Glomerular endothelial cell (primary cell): ENCODE data around the gene TXNRD1. TPM values are rescaled to one million over a fixed set of nuclear protein-coding genes. Genes with fewer than 3 reads are reported as not detected.
A peak's percentile ranks its signal among the peaks of the same experiment; 100 is the strongest.
"Not testable (repeated sequence)": the region's sequence is repeated elsewhere in the genome, so short reads cannot be mapped to it uniquely, and the experiment has no call there.

ENCODE experiments used
- DNase-seq: peaks from one replicate; pipeline ENCODE4 v3.0.0-alpha.2; 2011; ENCODE audit warnings: low read depth, low spot score; ENCODE audit errors: extremely low read depth
- total RNA-seq: library from RNA; depleted of rRNA; stranded (reverse); fragments of >200 nt; gene quantifications from 2 replicates; pipeline ENCODE4 v1.2.3, GENCODE V29; 2015

TXNRD1 gene
- total RNA-seq, 1 donor from 2014 or later: 171 TPM

DNA sequence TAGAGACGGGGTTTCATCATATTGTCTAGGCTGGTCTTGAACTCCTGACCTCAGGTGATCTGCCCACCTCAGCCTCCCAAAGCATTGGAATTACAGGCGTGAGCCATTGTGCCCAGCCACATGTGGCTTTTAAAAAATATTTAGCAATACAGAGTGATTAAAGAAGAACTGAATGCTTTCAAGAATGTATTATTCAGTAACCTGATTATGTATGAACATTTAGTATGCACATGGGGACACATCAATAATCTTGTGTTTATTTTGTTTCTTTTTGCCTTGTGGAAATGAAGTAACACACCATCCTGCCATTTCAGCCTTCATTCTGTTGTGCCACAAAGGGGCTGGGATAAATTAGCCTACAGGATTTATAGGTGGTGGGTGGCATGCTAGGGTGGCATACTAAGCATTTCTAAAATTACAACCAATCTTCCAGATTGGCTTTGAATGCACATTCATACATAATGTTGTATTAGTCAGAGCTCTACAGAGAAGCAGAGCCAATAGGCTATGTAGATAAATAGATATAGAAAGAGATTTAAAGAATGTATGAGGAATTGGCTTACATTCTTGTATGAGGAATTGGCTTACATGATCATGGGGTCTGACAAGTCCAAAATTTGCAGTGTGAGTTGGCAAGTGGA, 25.5 kb upstream of the TXNRD1 start:
- no peak for DNase-seq

DNA sequence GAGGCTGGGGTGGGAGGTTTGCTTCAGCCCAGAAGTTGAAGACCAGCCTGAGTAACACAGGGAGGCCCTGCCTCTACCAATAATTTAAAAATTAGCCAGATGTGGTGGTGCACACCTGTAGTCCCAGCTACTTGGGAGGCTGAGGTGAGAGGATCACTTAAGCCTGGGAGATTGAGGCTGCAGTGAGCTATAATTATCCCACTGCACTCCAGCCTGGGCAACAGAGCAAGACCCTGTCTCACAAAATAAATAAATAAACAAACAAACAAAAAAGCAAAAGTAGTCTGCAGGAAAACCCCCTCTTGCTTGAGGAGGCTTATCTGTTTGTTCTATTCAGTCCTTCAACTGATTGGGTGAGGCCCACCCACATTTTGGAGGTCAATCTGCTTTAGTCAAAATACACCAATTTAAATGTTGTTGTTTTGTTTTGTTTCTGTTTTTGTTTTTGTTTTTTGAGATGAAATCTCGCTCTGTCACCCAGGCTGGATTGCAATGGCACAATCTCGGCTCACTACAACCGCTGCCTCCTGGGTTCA, 24.9 kb upstream of the TXNRD1 start:
- no peak for DNase-seq

DNA sequence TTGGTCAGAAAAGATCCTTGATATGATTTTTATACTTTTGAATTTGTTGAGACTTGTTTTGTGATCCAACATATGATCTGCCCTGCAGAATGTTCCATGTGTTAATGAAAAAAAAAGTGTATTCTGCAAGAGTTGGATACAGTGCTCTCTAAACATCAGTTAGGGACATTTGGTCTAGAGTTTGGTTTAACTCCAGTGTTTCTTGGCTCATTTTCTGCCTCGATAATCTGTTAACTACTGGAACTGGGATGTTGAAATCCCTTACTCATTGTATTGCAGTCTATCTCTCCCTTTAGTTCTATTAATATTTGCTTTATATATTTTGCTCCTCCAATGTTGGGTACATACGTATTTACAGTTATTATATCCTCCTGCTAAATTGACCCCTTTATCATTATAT, 18.3 kb upstream of the TXNRD1 start:
- no peak for DNase-seq

DNA sequence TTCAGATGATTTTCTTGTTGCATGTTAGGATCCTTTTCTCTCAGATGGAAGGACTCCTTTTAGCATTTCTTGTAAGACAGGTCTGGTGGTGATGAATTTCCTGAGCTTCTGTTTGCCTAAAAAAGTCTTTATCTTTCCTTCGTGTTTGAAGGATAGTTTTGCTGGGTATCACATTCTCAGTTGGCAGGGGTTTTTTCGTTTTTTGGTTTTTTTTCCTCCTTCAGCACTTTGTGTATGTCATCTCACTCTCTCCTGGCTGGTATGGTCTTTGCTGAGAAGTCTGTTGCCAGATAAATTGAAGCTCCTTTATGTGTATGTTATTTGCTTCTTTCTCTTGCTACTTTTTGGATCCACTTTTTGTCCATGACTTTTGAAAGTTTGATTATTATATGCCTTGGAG, 15.6 kb upstream of the TXNRD1 start:
- DNase-seq: no peak

DNA sequence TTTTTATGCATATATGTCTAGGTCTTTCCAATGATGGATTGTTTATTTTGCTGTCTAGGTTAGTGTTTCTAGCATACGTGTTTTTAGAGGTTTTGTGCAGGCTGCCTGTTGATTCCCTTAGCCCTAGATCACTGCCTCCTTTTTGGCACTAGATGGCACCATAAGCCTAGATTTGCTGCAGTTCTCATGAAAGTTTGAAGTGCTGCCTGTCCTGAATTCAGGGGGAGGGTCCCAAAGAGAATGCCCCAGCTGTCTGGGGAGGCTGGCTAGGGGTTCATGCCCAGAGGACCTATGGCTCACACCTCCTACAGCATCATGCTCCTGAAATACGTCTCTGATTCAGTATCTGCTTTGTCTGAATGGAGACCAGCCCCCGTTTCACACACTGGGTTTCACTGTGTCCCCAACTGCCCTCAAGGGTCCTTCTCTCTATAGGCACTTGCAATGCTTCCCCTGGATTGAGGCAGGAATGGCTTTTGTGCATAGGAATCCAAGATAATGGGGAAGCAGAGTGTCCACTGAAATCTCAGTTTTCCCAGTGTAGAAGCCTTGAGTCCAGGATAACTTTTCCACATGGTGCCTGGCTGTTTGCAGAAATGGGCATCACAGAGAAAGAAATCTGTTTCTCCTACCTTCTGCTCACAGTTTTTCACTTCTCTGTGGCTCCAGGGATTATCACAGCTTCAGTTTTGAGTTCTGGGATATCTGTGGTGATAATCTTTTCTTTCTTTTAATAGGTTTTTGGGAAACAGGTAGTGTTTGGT, 14.2 kb upstream of the TXNRD1 start:
- DNase-seq: peak; percentile 57

DNA sequence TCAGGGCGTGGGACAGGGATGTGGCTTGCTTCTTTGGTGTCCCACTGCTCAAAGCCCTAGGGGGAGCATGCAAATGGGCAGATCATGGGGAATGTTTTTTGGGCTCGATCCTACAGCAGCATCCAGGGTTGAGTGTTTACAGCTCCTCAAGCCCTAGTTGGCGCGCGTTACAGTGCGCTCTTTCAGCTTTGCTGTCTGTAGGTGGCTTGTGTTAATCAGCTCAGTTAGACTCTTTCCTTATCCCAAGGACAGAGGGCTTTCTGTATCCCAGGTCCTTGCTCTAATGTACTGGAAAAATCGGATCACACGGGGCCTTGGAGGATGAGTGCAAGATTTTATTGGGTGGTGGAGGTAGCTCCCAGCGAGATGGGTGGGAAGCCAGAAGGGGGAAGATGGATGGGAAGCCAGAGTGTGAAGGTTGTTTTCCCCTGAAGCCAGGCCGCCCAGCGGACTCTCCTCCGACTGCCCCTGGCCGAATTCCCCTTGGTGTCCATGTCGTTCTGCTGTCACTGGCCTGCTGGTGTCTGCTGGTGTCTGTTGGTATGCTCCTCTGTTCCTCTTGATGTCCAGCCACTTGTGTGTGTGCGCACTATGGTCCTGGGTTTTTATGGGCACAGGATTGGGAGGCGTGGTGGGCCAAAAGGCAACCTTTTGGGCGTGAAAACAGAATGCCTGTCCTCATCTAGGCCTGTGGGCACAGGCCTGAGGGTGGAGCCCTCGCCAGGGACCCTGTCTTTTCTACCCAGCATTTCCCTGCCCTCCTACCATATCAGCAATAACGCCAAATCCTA, 10.7 kb upstream of the TXNRD1 start:
- DNase-seq: no peak

DNA sequence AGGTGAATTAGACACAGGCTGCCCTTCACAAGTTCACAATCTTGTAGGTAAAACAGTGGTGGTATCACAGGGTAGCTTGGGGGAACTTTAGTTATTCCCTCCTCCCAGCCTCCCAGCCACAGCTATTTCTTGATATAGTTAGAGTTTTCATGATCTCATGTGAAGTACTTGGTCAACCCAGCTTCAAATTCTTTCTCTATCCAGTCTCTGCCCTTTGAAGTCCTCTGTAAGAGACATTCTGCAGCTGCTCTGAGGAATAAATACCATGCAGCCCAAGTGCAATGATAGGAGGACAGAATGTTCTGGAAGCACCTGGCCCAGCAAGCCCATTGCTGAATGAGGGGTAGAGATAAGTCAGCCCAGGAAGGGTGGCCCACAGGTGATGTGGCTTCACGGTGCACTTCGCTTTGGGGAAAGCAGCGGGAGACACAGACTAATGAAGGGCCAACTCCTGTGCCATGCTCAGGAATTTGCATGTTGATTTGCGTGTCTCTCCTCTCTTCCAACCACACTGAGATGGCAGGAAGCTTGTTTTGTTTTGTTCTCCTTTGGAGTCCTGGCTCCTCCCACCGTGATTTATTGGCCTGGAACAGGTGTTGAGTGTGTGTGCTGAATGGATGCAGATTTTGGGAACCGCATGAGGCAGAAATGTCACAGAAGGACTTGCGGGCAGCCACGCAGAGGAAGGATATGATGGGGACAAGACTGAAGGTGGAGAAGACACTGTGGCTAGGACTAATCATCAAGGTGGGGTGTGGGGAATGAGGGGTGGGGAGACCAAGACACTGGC, 8.0 kb upstream of the TXNRD1 start:
- no peak for DNase-seq

DNA sequence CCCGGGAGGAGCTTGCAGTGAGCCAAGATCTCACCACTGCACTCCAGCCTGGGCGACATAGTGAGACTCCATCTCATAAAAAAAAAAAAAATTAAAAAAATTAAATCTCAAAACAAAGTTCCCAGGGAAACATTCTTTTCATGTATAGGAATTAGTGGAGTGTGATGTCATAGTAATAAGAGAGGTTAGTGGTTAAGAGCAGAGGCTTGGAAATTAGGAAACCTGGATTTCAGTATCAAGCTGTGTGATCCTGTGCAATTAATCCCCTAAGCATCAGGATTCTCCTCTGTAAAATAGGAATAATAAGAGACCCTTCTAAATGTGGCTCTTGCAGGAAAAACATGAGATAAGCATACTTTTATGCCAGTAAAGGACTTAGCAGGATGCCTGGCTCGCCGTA, 3.1 kb upstream of the TXNRD1 start:
- no peak for DNase-seq

DNA sequence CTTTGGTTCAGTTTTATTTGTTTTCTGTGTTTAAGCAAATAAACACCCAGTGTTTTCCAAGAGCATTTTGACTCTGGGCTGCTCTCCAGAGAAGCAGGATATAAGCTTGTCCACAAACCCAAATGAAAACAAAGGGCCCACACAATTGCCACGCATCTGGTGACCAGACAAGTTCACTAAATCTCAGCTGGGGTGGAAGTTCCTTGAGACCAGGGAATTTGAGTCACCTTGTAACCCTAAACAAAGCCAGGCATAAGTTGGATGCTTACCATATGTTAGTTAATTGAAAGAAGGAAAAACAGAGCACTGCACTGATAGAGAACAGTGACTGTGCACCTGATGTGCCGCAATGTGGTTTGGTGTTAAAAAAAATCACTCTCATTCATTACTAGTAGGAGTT, 1.6 kb upstream of the TXNRD1 start:
- DNase-seq: no peak

DNA sequence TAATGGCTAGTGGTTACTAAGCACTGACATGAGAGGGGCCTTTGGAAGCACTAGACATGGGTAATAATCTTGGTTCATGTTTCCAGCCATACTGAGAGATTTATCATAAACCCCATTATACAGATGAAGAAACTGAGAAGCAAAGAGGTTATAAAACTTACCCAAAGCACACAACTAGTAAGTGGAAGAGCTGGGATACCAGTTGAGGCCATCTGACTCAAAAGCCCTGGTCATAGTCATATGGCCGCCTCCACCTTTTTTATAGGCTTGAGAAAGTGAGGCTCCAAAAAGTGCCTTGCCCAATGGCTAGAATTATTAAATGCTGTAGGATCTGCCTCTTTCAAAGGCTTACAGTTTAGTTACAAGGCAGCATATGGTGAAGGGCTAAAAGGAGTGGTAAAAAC, 944 bp downstream of the TXNRD1 start:
- DNase-seq: no peak

DNA sequence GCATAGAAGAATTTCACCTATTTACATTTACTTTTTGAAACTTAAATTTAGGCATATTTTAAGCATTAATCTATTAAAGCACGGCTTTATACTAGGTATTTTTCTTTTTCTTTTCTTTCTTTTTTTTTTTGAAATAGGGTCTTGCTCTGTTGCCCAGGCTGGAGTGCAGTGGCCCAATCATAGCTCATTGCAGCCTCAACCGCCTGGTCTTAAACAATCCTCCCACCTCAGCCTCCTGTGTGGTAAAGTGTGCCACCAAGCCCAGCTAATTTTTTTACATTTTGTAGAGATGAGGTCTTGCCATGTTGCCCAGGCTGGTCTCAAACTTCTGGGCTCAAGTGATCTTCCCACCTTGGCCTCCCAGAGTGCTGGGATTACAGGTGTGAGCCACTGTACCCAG, 2.9 kb downstream of the TXNRD1 start:
- DNase-seq: not testable (repeated sequence)

DNA sequence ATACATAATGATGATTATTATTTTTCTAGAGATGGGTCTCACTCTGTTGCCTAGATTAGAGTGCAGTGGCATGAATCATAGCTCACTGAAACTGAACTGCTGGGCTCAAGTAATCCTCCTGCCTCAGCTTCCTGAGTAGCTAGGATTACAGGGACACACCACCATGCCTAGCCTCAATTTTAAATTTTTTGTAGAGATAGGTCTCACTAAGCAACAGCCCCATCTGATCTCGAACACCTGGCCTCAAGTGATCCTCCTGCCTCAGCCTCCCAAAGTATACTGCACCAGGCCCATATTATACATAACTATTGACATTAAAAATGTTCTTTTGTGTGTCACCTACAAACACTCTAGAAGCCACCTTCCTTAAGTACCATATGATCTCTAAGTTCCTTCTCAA, 3.4 kb downstream of the TXNRD1 start:
- DNase-seq: no peak

DNA sequence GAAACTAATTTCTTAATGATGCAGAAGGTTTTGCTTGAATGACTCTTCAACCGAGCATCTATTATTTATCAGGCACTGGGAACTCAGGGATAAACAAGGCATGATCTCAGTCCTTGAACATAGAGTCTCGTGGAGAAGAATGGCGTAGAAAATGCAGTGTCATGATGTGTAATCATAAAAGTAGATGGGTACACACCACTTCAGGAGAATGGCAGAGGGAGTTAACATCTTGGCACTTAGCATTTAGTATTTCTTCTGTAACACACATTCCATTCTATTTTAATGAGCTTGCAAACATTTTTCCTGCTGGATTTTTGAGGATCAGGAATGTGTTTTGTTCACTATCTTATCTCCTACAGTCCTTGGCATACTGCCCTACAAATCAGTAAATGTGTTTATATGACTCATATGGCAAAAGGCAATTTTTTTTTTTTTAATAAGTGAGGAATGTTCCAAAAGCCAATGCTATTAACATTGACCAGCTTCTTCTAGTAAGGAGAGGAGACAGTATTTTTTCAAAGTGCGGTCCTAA, 3.8 kb downstream of the TXNRD1 start:
- peak; percentile 92 for DNase-seq

DNA sequence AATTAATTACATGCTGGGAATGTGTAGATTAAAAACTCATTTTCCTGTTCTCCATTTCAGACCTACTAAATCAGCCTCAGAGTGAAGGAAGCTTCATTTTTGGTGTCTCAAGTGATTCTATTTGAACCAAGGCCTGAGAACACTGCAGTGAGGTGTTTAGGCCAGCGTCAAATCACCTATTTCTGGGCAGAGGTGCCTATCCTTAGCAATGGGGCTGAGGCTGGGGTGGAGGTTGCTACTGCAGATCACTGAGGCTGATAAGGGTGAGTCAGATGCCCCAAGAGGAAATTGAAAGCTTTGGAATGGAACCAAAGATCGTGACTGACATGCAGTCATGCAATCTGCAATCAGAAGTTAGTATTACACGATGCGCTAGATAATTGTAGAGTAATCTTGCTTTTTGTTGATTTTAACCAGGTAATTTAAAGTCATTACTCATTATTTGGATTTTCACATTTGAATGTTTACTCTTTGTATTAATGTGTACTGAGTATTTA, 4.4 kb downstream of the TXNRD1 start:
- peak; percentile 87 for DNase-seq

DNA sequence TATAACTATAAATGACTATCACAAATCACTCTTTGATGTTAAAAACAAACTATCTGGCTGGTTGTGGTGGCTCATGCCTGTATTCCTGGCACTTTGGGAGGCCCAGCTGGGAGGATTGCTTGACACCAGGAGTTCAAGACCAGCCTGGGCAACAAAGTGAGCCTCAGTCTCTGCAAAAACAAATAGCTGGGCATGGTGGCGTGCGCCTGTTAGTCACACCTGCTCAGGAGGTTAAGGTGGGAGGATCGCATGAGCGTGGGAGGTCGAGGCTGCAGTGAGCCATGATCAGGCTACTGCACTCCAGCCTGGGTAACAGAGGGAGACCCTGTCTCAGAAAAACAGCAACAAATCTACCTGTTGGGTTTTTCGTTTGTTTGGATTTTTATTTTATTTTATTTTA, 5.4 kb downstream of the TXNRD1 start:
- no peak for DNase-seq

DNA sequence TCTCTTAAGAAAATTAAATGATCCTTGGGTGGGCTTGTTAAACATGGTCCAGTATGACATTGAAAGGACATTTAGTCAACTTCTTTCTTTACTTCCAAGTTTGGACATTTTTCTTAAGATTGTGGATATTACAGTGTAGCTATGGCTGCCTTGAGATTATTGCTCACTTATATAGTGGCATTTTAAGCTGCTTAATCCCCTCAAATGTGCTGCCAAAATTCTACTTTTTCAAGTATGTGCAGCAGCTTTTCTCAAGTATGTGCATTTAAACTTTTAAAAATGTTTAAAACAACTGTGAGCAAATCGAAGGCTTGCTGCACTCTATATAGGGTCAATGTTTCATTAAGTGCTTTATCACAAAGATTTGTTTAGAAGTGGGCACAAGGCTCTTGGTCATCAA, 7.4 kb downstream of the TXNRD1 start:
- no peak for DNase-seq

DNA sequence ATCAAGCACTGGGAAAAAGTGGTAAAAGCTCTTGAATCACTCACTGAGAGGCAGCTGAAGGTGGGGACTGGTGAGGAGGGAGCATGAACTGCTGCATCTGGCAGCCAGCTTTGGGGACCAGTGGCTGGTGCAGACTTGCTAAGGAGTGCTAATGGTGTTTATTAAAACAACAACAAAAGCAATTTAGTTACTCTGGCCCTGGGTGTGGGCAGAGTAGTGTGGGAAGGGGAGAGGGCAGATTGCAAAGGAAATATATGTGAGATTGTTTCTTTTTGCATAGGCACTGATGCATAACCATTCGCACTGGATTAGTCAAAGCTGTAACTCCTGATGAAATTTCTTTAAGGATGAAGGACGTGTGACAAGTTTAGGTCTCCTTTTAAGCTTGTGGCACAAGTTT, 8.1 kb downstream of the TXNRD1 start:
- no peak for DNase-seq

DNA sequence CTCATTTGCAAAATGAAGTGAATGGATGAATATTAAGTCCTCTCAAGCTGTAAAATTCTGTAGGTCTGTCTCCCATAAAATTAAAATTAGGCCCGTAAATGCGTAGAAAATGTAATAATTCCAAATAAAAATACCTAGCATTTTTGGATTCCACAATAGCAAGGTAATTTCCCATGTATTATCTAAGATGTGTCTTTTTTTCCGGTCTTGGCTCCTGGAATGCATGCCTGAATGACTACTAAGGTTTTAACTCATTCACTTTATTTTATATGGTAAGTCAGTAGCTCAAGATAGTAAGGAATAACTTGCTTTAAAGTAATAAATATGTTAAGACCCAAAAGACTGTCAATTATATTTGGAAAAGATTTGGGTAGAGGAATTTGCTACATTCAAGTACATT, 11.1 kb downstream of the TXNRD1 start:
- no peak for DNase-seq

DNA sequence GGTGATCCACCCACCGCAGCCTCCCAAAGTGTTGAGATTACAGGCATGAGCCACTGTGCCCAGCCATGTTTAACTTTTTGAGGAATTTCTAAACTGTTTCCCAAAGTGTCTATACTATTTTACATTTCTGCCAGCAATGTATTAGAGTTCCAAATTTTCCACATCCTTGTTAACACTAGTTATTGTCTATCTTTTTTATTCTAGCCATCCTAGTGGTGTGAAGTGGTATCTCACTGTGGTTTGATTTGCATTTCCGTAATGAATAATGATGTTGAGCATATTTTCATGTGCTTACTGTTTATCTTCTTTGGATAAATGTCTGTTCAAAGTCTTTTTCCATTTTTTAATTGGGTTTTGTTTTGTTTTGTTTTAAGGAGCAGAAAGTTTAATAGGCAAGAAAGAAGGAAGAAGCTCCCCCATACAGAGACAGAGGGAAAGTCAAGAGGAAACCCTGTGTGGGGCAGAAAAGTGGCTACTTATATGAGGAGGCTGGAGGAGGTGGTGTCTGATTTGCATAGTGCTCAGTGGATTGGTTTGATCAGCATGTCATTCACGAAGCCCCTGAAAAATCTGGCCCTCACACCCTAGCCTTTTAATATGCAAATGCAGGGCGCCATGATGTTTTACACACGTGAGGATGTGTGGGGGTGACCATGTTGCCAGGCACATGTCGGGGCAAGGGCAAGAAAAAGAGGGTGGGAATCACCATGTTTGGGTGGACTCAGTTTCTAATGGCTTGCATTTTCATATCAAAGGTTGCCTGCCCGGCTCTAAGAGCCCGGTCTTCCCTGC, 14.9 kb downstream of the TXNRD1 start:
- no peak for DNase-seq
